Measurements from ENCODE around the gene DPYD. TPM values are rescaled to one million over a fixed set of nuclear protein-coding genes. Genes with fewer than 3 reads are reported as not detected.

DPYD gene
- total RNA-seq, result 11.9 and 12.5 TPM in 2 replicates

DNA sequence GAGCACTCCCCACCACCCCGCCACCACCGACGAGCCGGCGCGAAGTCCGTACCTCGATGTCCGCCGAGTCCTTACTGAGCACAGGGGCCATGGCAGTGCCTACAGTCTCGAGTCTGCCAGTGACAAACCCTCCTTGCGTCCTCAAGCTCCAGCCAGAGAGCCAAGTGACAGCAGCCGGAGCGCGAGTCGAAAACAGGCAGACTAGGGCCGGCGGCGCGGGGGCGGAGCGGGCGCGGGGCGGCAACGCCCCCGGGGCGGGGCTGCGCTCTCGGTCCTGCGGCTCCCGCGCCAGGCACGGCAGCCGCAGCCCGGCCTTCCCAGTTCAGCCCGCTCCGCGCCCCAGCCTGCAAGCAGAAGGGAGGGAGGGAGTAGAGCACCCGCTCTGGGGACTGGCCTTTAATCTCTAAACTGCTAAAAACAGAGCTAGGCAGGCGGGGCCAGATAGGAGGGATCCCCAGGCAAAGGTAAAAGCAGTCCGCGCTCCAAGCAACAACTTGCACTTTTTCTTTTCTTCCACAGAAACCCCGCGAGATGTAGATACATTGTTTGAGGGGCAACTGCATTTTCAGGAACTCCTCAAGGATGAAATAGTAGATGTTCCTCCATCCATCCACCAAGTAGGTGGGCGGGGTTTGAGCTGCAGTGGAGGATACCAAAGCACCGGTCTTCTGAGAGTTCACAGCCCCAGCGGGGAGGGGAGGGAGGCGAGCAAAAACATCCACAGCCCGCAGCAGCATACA is at the start of gene DPYD:
DPYD (minus strand) TSS at position 203 of the 740 bp plus-strand sequence; CDS start at position 91, 112 bp downstream.
- Mint-ChIP-seq H3K4me1 (ENCODE audit: low read depth) (peaks cover 55% of the 10 kb centered on the region), H3K27ac (peak within 1 kb of the TSS; percentile 95), H3K4me3 (ENCODE audit: low read depth) (peak within 1 kb of the TSS; percentile 93), H3K27me3 (ENCODE audit: low read depth) (no peaks in the 10 kb centered on the region), H3K9me3 (no peaks in the 10 kb centered on the region), H3K36me3 (ENCODE audit: low read depth) (peaks cover 7% of the 10 kb centered on the region)
- intact Hi-C loops (cut with micrococcal nuclease), result loop anchor here (1.0 to 5.0 kb wide), 6 partner anchors 21 to 1200 kb away; partner anchors contain the start of gene PTBP2
- peak; percentile 83 for DNase-seq (ENCODE audit: low spot score)

DNA sequence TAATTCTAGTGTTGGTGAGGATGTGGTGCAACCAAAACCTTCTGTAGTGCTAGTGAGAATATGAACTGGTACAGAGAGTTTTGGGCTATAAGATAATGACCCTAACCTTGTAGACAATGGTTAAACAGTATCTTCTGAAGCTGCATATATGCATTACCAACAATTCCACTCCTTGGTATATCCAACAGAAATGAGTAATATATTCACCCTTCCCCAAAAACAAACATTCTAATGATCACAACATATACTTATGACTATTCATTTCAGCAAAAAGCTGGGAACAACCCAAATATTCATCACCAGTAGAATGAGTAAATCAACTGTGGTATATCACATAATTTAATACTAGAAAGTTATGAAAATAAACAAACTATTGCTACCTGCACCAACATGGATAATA is 39.6 kb upstream of the DPYD start:
- no peaks in the 10 kb centered on the region for H3K9me3 Mint-ChIP-seq
- DNase-seq (ENCODE audit: low spot score), result no peak
- peaks cover 55% of the 10 kb centered on the region for H3K27me3 Mint-ChIP-seq (ENCODE audit: low read depth)
- no peak overlapping the region for H3K4me3 Mint-ChIP-seq (ENCODE audit: low read depth)
- H3K4me1 Mint-ChIP-seq (ENCODE audit: low read depth), result no peaks in the 10 kb centered on the region
- H3K27ac Mint-ChIP-seq, result no peak overlapping the region
- intact Hi-C loops (cut with micrococcal nuclease), result no loop called here
- no peaks in the 10 kb centered on the region for H3K36me3 Mint-ChIP-seq (ENCODE audit: low read depth)

GRCh38 chr1:97947695-97948094 is 26.9 kb upstream of the DPYD start:
- H3K4me1 Mint-ChIP-seq (ENCODE audit: low read depth), result peaks cover 16% of the 10 kb centered on the region
- no peak overlapping the region for H3K4me3 Mint-ChIP-seq (ENCODE audit: low read depth)
- intact Hi-C loops (cut with micrococcal nuclease), result no loop called here

GRCh38 chr1:97943354-97943753 is 22.5 kb upstream of the DPYD start:
- intact Hi-C loops (cut with micrococcal nuclease), result loop anchor here (5.0 kb wide), 1 partner anchor 89 kb away; no protein-coding TSS in a partner anchor
- Mint-ChIP-seq H3K27me3 (ENCODE audit: low read depth) (peaks cover 11% of the 10 kb centered on the region), H3K27ac (peak overlapping the region; percentile 18), H3K4me1 (ENCODE audit: low read depth) (peaks cover 37% of the 10 kb centered on the region), H3K36me3 (ENCODE audit: low read depth) (no peaks in the 10 kb centered on the region), H3K4me3 (ENCODE audit: low read depth) (peak overlapping the region; percentile 11), H3K9me3 (peaks cover 5% of the 10 kb centered on the region)
- DNase-seq (ENCODE audit: low spot score), result no peak

More at GRCh38 chr1:97947695-97948094, 26.9 kb upstream of the DPYD start:
- Mint-ChIP-seq H3K9me3 (no peaks in the 10 kb centered on the region), H3K27me3 (ENCODE audit: low read depth) (peaks cover 44% of the 10 kb centered on the region), H3K36me3 (ENCODE audit: low read depth) (no peaks in the 10 kb centered on the region), H3K27ac (no peak overlapping the region)
- no peak for DNase-seq (ENCODE audit: low spot score)

GRCh38 chr1:97942161-97943123 is 21.6 kb upstream of the DPYD start:
- Mint-ChIP-seq H3K27ac (peak overlapping the region; percentile 10), H3K4me3 (ENCODE audit: low read depth) (peak overlapping the region; percentile 45), H3K27me3 (ENCODE audit: low read depth) (peaks cover 2% of the 10 kb centered on the region), H3K36me3 (ENCODE audit: low read depth) (peaks cover 4% of the 10 kb centered on the region), H3K4me1 (ENCODE audit: low read depth) (peaks cover 42% of the 10 kb centered on the region), H3K9me3 (peaks cover 9% of the 10 kb centered on the region)
- intact Hi-C loops (cut with micrococcal nuclease), result loop anchor here (1.0 to 5.0 kb wide), 2 partner anchors 21 to 90 kb away; partner anchors contain the start of gene DPYD
- no peak for DNase-seq (ENCODE audit: low spot score)

DNA sequence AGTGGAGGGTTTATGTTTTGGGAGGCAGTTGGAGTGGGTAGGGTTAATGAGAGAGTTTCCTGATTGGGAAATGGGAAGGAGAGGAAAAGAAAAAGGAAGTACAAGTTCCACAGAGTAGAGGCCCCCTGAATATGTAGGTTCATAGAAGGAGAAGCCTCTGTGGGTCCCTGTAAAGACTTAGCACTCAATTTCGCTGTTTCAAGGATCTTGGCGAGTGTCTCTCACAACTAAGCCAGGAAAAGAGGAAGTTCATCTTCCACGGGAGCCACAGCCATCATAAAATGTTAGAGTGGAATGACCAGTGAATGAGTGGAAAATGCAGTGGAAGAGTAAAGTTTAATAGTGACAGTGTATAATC is 17.4 kb upstream of the DPYD start:
- Mint-ChIP-seq H3K27me3 (ENCODE audit: low read depth) (peaks cover 12% of the 10 kb centered on the region), H3K9me3 (peaks cover 9% of the 10 kb centered on the region), H3K4me1 (ENCODE audit: low read depth) (peaks cover 53% of the 10 kb centered on the region), H3K27ac (no peak overlapping the region), H3K36me3 (ENCODE audit: low read depth) (peaks cover 4% of the 10 kb centered on the region), H3K4me3 (ENCODE audit: low read depth) (no peak overlapping the region)
- DNase-seq (ENCODE audit: low spot score), result no peak
- intact Hi-C loops (cut with micrococcal nuclease), result no loop called here

GRCh38 chr1:97936976-97937375 is 16.1 kb upstream of the DPYD start:
- Mint-ChIP-seq H3K4me1 (ENCODE audit: low read depth) (peaks cover 41% of the 10 kb centered on the region), H3K27me3 (ENCODE audit: low read depth) (peaks cover 23% of the 10 kb centered on the region), H3K36me3 (ENCODE audit: low read depth) (peaks cover 4% of the 10 kb centered on the region), H3K27ac (peak overlapping the region; percentile 9), H3K4me3 (ENCODE audit: low read depth) (no peak overlapping the region), H3K9me3 (peaks cover 9% of the 10 kb centered on the region)
- intact Hi-C loops (cut with micrococcal nuclease), result no loop called here
- no peak for DNase-seq (ENCODE audit: low spot score)

DNA sequence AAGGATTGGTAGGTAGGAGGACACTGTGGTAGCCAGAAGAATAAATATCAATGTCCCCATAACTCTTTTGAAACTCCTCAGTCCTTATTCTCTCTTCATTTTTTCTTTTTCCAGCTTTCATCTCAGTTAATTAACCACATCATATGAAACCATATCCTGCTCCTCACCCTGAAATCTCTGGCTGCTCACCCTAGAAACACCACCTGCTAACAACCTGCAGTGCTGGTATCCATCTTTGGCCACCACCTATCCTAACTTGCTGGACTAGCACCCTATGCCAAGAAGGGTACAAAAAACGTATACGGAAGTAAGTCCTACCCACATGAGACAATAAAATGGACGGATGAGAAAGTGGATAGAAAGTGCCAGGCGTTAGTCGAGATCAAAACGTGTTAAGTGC is 13.7 kb upstream of the DPYD start:
- no peak overlapping the region for H3K27ac Mint-ChIP-seq
- intact Hi-C loops (cut with micrococcal nuclease), result no loop called here

DNA sequence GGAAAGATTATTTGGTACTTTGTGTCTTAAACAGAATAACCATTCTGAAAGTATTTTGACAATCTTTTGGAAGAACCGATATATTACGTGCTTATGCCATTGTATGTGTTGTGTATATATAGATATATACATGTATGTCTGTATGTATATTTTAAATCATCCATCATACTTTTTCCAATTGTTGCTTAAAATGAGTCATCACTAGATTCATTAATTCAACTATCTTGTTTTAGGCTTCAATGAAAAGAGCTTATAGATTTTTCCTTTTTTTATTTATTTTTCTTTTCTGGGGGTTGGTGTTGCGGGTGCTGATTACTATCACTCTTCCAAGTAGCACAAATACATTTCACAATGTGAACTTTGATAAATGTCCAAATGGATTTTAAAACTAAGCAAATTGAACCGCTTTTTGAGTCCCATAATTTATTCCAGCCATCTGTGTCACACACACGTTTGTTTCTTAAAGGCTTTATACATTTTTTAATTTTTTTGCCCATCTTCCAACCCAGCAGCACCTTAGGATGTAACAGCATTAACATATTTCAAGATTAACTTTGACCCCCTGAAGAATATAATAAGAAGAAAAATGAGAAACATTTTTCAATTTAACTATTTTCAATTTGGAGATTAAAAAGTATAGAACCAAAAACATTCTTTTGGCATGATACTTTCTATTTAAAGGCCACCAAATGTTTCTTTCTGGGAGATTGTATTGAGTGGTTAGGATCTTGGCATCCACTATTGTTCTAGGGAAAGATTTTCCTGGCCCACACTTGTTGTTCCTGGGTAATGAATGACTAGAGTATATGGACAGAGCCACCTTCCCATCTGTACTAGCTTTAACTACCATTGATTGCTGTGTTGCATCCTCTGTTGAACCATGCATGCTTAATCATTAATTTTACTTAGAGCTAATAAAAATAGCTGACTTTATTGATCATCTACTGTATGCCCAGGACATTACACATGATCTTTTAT is 9.3 kb upstream of the DPYD start:
- Mint-ChIP-seq H3K27me3 (ENCODE audit: low read depth) (peaks cover 29% of the 10 kb centered on the region), H3K36me3 (ENCODE audit: low read depth) (no peaks in the 10 kb centered on the region), H3K4me3 (ENCODE audit: low read depth) (no peak overlapping the region), H3K27ac (no peak overlapping the region), H3K4me1 (ENCODE audit: low read depth) (peaks cover 18% of the 10 kb centered on the region), H3K9me3 (no peaks in the 10 kb centered on the region)
- intact Hi-C loops (cut with micrococcal nuclease), result no loop called here
- no peak for DNase-seq (ENCODE audit: low spot score)

More for the DNA sequence above, 13.7 kb upstream of the DPYD start:
- H3K4me1 Mint-ChIP-seq (ENCODE audit: low read depth), result peaks cover 31% of the 10 kb centered on the region
- H3K4me3 Mint-ChIP-seq (ENCODE audit: low read depth), result no peak overlapping the region
- H3K36me3 Mint-ChIP-seq (ENCODE audit: low read depth), result peaks cover 4% of the 10 kb centered on the region
- peaks cover 26% of the 10 kb centered on the region for H3K27me3 Mint-ChIP-seq (ENCODE audit: low read depth)
- H3K9me3 Mint-ChIP-seq, result peaks cover 4% of the 10 kb centered on the region
- no peak for DNase-seq (ENCODE audit: low spot score)

DNA sequence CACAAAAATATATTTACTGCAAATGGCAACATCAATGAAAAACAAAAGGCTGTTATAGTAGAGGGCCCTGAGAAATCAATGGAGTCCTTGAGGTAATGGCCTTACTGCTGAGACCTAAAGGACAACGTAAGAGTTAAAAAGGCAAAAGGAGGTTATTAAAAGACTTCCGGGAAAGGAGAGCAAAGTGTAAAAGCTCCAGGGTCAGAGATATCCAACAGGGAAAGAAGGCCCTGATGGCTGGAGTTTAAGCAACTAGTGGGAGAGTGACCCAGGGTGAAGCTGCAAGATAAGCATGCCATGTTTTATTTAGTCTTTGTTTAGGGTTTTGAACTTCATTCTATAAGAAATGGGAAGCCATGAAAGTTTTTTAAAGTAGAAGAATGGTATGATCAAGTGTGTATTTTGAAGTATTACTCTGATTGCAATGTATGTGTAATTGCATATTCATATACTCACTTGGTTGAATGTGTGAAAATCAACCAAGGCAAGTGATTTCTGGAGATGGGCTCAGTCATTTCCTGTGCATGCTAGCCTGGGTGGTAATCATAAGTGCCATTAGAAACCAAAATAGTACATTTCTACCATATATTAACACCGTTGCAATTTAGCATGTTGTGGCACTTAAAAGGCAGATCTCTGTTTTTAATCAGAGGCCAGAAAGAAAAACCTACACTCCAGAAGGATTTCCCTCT is 5.3 kb upstream of the DPYD start:
- H3K36me3 Mint-ChIP-seq (ENCODE audit: low read depth), result no peaks in the 10 kb centered on the region
- H3K9me3 Mint-ChIP-seq, result no peaks in the 10 kb centered on the region
- no peak for DNase-seq (ENCODE audit: low spot score)
- H3K4me3 Mint-ChIP-seq (ENCODE audit: low read depth), result no peak overlapping the region
- H3K27ac Mint-ChIP-seq, result no peak overlapping the region
- H3K27me3 Mint-ChIP-seq (ENCODE audit: low read depth), result peaks cover 5% of the 10 kb centered on the region
- peaks cover 29% of the 10 kb centered on the region for H3K4me1 Mint-ChIP-seq (ENCODE audit: low read depth)
- intact Hi-C loops (cut with micrococcal nuclease), result no loop called here

DNA sequence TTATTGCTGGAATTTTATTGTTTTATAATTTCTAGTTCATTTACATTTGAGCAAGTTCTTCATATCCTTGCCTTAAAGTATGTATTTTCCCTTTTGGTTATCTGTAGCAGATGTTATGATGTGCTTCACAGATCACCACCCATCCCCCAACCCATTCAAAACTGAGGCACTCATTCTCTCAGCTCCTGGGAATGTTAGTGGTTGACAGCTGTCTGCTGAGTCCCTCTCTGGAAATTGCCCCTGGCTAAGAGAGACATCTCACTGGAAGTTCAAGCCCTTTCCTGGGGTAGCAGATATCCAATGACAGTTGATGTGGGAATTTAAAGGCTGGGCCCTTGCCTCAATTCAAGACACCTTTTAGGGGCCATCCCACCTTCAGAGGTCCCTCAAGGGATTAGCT is 4.3 kb upstream of the DPYD start:
- Mint-ChIP-seq H3K27ac (no peak overlapping the region), H3K4me3 (ENCODE audit: low read depth) (no peak overlapping the region), H3K36me3 (ENCODE audit: low read depth) (no peaks in the 10 kb centered on the region), H3K27me3 (ENCODE audit: low read depth) (peaks cover 2% of the 10 kb centered on the region), H3K9me3 (no peaks in the 10 kb centered on the region), H3K4me1 (ENCODE audit: low read depth) (peaks cover 29% of the 10 kb centered on the region)
- DNase-seq (ENCODE audit: low spot score), result no peak
- intact Hi-C loops (cut with micrococcal nuclease), result no loop called here
